Astrocyte of the hippocampus (primary cell): ENCODE data around the gene PLA2G15.

ENCODE experiments used
- DNase-seq: peaks from one replicate; pipeline ENCODE4 v3.0.0; 2011; ENCODE audit warnings: low read depth, low spot score

Gene PLA2G15

DNA sequence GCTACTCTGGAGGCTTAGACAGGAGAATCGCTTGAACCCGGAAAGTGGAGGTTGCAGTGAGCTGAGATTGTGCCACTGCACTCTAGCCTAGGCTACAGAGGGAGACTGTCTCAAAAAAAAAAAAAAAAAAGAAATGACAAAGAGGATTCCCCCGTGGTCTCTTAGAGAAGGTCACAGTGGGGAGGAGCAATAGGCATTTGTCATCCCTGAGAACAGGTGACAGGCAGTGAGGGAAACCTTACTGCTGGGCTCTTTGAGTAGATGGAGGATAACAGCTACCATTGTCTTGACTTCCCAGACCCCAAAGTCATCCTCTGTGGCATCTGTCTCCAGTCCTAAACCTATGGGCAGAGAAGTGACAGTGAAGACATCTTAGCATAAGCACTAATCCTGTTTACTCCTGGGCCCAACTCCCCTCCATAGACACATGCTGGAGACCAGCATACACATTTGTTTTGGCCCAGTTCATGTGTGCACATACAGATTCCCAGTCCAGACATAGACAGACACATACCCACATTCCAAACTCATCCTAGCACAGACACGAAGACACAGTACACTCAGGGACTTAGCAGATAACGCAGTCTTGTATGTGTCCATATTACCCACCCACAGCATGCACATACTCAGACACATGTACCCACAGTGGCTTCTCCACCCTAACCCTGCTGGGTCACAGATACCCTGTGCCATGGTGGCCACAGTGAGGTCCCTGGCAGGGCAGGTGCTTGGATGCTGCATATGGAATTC is 11.9 kb upstream of the PLA2G15 start:
- no peak for DNase-seq

DNA sequence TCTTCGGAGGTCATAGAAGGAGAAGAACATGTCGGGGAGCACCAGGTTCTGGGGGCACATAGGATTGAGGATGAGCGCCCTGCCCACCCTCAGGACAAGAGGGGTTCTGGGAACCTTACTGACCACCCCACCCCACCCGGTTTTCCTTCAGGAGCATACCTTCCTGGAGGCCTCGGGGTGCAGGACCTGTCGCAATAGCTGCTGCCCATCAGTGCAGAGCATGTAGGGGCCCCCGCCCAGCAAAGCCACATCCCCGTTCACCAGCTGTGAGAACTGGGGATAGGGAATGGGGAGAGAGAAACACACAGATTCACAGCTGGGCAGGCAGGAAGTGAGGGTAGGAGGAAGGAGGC is 11.4 kb upstream of the PLA2G15 start:
- DNase-seq: no peak

- no peak for DNase-seq
Observed at GRCh38 chr16:68234188-68235107, 10.7 kb upstream of the PLA2G15 start.

DNA sequence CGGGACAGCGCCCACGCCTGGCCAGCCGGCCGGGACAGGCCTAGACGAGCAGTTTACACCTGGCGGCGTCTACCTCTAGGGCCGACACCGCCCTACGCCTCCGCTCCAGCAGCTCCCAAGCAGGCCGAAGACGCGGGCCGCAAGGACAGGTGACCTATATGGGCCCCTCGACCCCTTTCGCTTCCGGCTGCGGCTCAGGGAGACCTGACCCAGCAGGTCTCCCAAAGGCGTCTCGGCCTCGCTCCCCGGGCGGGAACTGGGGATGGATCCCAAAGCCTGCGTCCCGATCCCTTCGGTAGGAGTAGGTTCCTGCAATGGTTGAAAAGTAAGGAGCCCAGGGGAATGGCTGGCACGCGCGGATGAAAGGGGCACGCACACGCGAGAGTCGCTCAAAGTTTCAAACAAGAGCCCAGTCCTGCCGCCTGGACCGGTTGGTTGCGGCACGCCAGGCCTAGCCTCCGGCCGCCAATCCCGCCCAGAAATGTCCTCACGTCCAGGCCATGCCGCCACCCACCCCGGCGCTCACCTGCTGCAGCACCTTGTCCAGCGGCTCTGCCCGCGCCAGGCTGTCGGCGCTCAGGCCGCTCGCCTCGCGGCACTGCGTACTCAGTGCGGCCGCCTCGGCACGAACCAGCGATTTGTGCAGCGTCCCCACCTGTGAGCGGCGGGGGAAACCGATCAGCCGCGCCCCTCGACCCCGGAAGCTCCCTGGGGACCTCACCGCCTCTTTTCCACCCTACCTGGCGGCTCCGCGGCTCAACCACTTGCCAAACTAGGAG is 9.9 kb upstream of the PLA2G15 start:
- peak; percentile 27 for DNase-seq

- no peak for DNase-seq
Observed at GRCh38 chr16:68235887-68236136, 9.4 kb upstream of the PLA2G15 start, which contains the start of gene ESRP2. ESRP2 (minus strand) TSS chr16:68236127; CDS start chr16:68236045, 82 bp downstream.

- peak; percentile 33 for DNase-seq
Observed at GRCh38 chr16:68236137-68236825, 8.9 kb upstream of the PLA2G15 start.

DNA sequence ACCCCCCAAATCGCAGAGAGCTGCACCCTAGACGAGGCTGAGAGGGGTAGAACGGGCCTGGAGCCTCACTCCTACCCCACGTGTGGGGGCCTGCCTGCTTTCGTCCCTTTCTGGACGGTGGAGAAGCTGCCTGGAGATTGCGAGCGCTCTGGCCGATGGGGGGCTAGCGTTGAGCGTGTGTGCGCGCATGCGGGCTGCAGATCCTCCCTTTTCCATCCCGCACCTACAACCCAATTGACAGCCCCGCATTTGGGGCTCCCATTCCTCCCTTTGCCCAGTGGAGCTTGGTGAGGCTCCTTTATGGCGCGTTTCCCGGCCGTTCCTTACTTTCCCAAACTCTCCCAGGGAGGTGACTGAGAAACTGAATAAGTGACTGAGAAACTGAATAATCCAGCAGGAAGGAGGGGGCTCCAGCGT is 8.3 kb upstream of the PLA2G15 start:
- no peak for DNase-seq

- DNase-seq: peak; percentile 100
Observed at GRCh38 chr16:68237243-68238028, 7.7 kb upstream of the PLA2G15 start.

DNA sequence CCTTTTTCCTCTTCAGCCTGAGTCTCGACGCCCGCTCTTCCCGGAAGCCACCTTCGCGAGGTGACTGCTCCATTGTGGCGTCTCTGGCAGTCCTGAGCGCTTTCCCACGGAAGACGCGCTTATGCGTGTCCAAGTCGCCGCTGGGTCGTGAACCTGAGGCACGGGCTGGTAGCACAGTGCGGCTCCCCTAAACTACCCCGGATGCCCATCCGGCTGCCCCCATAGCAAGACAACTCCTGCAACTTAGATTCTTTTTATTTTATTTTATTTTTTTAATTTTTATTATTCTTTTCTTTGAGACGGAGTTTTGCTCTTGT is 7.2 kb upstream of the PLA2G15 start:
- no peak for DNase-seq

DNA sequence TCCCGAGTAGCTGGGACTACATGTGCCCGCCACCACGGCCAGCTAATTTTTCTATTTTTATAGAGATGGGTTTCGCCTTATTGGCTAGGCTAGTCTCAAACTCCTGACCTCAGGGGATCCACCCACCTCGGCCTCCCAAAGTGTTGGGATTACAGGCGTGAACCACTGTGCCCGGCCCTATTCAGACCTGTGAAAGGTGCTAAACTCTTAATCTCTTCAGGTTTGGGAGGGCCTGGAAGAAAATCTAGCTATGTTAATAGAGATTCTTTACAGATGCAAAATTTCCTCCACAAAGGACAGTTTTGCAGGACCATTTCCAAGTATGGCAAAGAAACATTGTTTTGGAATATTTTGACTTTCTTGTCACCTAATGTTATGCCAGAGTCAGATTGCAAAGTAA is 3.1 kb upstream of the PLA2G15 start:
- no peak for DNase-seq

- no peak for DNase-seq
Observed at GRCh38 chr16:68242926-68243858, 2.0 kb upstream of the PLA2G15 start.

DNA sequence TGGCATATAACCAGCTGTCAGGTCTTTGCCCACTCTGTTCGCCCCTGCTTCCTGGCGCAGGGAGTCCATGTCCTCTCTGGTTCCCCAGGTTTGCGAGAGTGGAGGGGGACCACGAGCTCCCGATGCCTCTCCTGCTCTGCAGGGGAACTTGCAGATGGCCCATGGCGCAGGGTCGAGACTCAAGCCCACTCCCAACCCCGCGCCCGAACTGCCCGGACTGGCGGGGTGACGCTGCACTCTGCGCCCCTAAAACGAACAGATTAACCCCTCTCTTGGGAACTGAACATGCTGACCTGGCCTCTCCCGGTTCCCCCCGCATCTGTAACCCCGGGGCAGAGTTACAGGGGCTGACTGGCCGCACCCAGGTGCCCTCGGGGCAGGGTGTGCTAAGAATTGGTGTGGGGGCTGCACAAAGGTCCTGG is 681 bp upstream of the PLA2G15 start:
- DNase-seq: no peak

DNA sequence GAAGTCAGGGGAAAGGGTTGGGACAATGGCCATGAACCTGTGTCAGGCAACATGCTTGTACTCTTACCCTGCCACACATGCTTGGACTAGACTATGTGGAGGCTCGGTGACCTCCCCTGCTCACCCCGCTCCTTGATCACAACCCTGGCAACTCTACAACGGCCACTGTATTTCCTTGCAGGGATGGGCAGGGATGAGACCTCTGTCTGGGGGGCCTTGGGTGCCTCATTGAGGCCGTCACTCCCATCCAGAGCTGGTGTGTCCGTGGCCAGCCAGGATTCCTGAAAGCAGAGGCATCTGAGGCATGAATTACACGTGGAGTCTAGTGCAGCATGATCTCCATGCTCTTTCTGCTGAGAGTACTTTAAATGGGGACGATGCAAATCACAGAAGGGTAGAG is 948 bp downstream of the PLA2G15 start:
- no peak for DNase-seq

DNA sequence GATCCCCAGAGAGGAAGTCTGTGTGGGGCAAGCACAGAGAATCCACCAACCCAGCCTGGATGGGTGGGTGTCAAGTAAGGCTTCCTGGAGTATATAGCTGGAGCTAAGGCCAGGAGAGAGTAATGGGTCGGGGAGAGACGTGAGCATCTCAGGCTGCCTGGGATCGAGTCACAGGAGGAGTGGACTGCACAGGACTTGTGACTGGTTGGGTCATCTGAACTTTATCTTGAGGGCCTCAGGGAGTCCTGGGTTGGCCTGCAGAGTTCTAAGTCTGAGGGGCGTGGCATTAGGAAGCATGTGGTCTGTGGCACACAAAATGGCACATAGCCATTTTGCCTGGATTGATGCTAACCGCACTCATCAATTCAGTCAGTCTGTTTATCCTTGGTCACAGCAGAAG is 1.5 kb downstream of the PLA2G15 start:
- no peak for DNase-seq

GRCh38 chr16:68247400-68247799 is 2.2 kb downstream of the PLA2G15 start:
- no peak for DNase-seq

DNA sequence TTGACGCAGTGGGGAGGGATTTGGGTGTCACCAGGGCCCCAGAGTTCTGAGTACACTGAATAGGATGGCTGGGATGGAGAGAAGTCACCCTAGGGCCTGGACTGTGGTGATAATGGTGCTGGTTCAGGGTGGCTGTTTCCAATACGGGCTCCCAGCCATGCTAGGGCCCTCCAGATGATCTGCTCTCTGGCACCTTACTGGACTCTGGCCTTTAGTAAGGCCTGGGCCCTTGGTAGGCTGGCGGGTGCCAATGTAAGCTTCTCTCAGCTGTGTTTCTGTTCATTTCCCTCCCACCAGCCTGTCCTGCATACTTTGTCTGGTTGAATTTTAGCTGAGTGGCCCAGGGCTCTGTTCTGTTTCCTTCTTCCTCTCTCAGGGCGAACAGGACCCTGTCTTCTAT is 2.8 kb downstream of the PLA2G15 start:
- no peak for DNase-seq

GRCh38 chr16:68249371-68249770 is 4.2 kb downstream of the PLA2G15 start:
- no peak for DNase-seq

- no peak for DNase-seq
Observed at GRCh38 chr16:68250951-68251350, 5.8 kb downstream of the PLA2G15 start.

DNA sequence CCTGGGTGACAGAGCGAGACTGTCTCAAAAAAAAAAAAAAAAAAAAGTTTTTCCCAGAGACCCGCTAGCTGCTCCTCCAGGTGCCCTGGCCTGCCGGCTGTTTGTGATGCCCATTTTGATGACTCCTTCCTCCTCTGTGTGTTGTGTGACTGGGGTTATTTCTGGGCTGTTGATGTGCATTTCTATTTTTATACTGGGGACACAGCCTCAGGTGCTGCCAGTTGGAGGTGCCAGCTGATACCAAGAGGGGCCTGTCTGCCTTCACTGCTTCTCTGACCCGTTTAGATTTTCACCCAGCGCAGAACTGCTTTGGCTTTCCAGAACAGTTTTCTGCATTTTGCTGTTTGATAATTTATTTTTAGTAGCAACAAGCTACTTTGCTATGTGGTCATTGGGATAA is 6.7 kb downstream of the PLA2G15 start:
- DNase-seq: no peak

- no peak for DNase-seq
Observed at GRCh38 chr16:68252383-68252782, 7.2 kb downstream of the PLA2G15 start.
